ENCODE measurements around the gene NEDD9.

NEDD9 gene

GRCh38 chr6:11276911-11277274 is 44.4 kb upstream of the NEDD9 start:
- in situ Hi-C loops (cut with HindIII; ENCODE audit: low sequenced_read_pairs): no loop called here
- no peak for DNase-seq (ENCODE audit: low read depth, low spot score)

GRCh38 chr6:11276228-11276627 is 43.8 kb upstream of the NEDD9 start:
- TF ChIP-seq CTCF (IDR thresholded peaks at IDR 0.05; ENCODE audit: low read depth, low read length): no peak
- in situ Hi-C loops (cut with HindIII; ENCODE audit: low sequenced_read_pairs): no loop called here
- no peak overlapping the region for H3K4me3 ChIP-seq (ENCODE audit: low read depth, low read length)
- no peak for DNase-seq (ENCODE audit: low read depth, low spot score)

More at GRCh38 chr6:11276911-11277274, 44.4 kb upstream of the NEDD9 start:
- no peak overlapping the region for H3K4me3 ChIP-seq (ENCODE audit: low read depth, low read length)
- TF ChIP-seq CTCF (IDR thresholded peaks at IDR 0.05; ENCODE audit: low read depth, low read length): no peak

- no peak for DNase-seq (ENCODE audit: low read depth, low spot score)
- in situ Hi-C loops (cut with HindIII; ENCODE audit: low sequenced_read_pairs): no loop called here
- no peak overlapping the region for H3K4me3 ChIP-seq (ENCODE audit: low read depth, low read length)
- TF ChIP-seq CTCF (IDR thresholded peaks at IDR 0.05; ENCODE audit: low read depth, low read length): no peak
Measured at GRCh38 chr6:11275598-11275997, 43.1 kb upstream of the NEDD9 start.

GRCh38 chr6:11273406-11274065 is 41.1 kb upstream of the NEDD9 start:
- DNase-seq (ENCODE audit: low read depth, low spot score): no peak
- no peak for TF ChIP-seq CTCF (IDR thresholded peaks at IDR 0.05; ENCODE audit: low read depth, low read length)
- no peak overlapping the region for H3K4me3 ChIP-seq (ENCODE audit: low read depth, low read length)
- in situ Hi-C loops (cut with HindIII; ENCODE audit: low sequenced_read_pairs): no loop called here

GRCh38 chr6:11272491-11273192 is 40.2 kb upstream of the NEDD9 start:
- no peak for TF ChIP-seq CTCF (IDR thresholded peaks at IDR 0.05; ENCODE audit: low read depth, low read length)
- H3K4me3 ChIP-seq (ENCODE audit: low read depth, low read length): no peak overlapping the region
- in situ Hi-C loops (cut with HindIII; ENCODE audit: low sequenced_read_pairs): no loop called here
- DNase-seq (ENCODE audit: low read depth, low spot score): no peak

- no peak for TF ChIP-seq CTCF (IDR thresholded peaks at IDR 0.05; ENCODE audit: low read depth, low read length)
- no peak for DNase-seq (ENCODE audit: low read depth, low spot score)
- in situ Hi-C loops (cut with HindIII; ENCODE audit: low sequenced_read_pairs): no loop called here
- no peak overlapping the region for H3K4me3 ChIP-seq (ENCODE audit: low read depth, low read length)
Measured at GRCh38 chr6:11271228-11272020, 39.0 kb upstream of the NEDD9 start.

All from astrocyte of the spinal cord (primary cell).